Colonic mucosa (tissue), 4 donors: Measurements from ENCODE around the gene GPC4. TPM values are rescaled to one million over a fixed set of nuclear protein-coding genes. Genes with fewer than 3 reads are reported as not detected.

ENCODE experiments used
- DNase-seq: peaks from one replicate; pipeline ENCODE4 v3.0.0-alpha.2; 2020
- H3K27ac ChIP-seq: fragments of 200-600 bp; one replicate; pipeline ENCODE4 v1.8.0; 2021
- H3K27me3 ChIP-seq: fragments of 200-600 bp; one replicate; pipeline ENCODE4 v1.8.0; 2021
- H3K36me3 ChIP-seq: fragments of 200-600 bp; one replicate; pipeline ENCODE4 v1.8.0; 2021
- H3K4me1 ChIP-seq: fragments of 200-600 bp; one replicate; pipeline ENCODE4 v1.8.0; 2021; ENCODE audit warnings: mild to moderate bottlenecking
- H3K4me3 ChIP-seq: fragments of 200-600 bp; one replicate; pipeline ENCODE4 v1.8.0; 2021
- H3K9ac ChIP-seq, 2 donors: one replicate each; pipeline ENCODE4 v1.7.0; 2013; ENCODE audit warnings: control low read depth in 2 of 2, low read depth in 2 of 2, low read length in 2 of 2
- H3K9me3 ChIP-seq: fragments of 200-600 bp; one replicate; pipeline ENCODE4 v1.8.0; 2021
- CTCF ChIP-seq: fragments of 200-600 bp; IDR thresholded peaks from one replicate; pipeline ENCODE4 v1.8.0; 2022; ENCODE audit warnings: antibody characterized with exemption, mild to moderate bottlenecking
- intact Hi-C: fragments of 100-400 bp; cut with DNase I; formaldehyde crosslinking; loops from one replicate; pipeline ENCODE4 v1.14.1; 2022
- total RNA-seq, 2 donors: library from RNA; stranded (reverse); fragmentation: NEBNext Ultra II Directional in 1 of 2; extraction: Animal tissue kit (Norgen Biotek cat#: 25700) in 1 of 2; gene quantifications; one replicate each; pipeline ENCODE4 v1.2.1, GENCODE V29; 2021
- donor health status: healthy.
- donor health status: DM: no; HTN: no; CAD: no.
- donor health status: DM: no; HTN: no; CAD: no.

Gene GPC4
- total RNA-seq, 2 donors from 2014 or later, result 15.4 to 20.9 TPM

- Histone ChIP-seq H3K27ac (no peak overlapping the region), H3K27me3 (no peaks in the 10 kb centered on the region), H3K36me3 (no peaks in the 10 kb centered on the region), H3K9me3 (no peaks in the 10 kb centered on the region), H3K4me3 (no peak overlapping the region), H3K4me1 (no peaks in the 10 kb centered on the region), H3K9ac (no peak overlapping the region)
- no peak for DNase-seq
- intact Hi-C loops, result no loop called here
- TF ChIP-seq CTCF, result no peak
Measured at GRCh38 chrX:133437356-133437755, 22.1 kb upstream of the GPC4 start.

GRCh38 chrX:133435544-133436124 is 20.3 kb upstream of the GPC4 start:
- intact Hi-C loops, result no loop called here
- Histone ChIP-seq H3K9me3 (no peaks in the 10 kb centered on the region), H3K4me1 (no peaks in the 10 kb centered on the region), H3K4me3 (no peak overlapping the region), H3K27ac (no peak overlapping the region), H3K27me3 (no peaks in the 10 kb centered on the region), H3K36me3 (no peaks in the 10 kb centered on the region), H3K9ac (no peak overlapping the region)
- no peak for TF ChIP-seq CTCF
- DNase-seq, result no peak

- no peaks in the 10 kb centered on the region for H3K4me1 ChIP-seq
- H3K27me3 ChIP-seq, result no peaks in the 10 kb centered on the region
- no peak for TF ChIP-seq CTCF
- H3K9ac ChIP-seq, result no peak overlapping the region
- no peak overlapping the region for H3K27ac ChIP-seq
- no peaks in the 10 kb centered on the region for H3K36me3 ChIP-seq
- no peaks in the 10 kb centered on the region for H3K9me3 ChIP-seq
- intact Hi-C loops, result no loop called here
- no peak overlapping the region for H3K4me3 ChIP-seq
- DNase-seq, result no peak
Measured at GRCh38 chrX:133434197-133434820, 19.0 kb upstream of the GPC4 start.

- no peaks in the 10 kb centered on the region for H3K36me3 ChIP-seq
- H3K4me1 ChIP-seq, result no peaks in the 10 kb centered on the region
- intact Hi-C loops, result loop anchor here (10.0 kb wide), 1 partner anchor 245 kb away; no protein-coding TSS in a partner anchor
- no peak for DNase-seq
- H3K4me3 ChIP-seq, result no peak overlapping the region
- H3K9me3 ChIP-seq, result no peaks in the 10 kb centered on the region
- peaks cover 8% of the 10 kb centered on the region for H3K27me3 ChIP-seq
- no peak overlapping the region for H3K27ac ChIP-seq
- no peak for TF ChIP-seq CTCF
- no peak overlapping the region for H3K9ac ChIP-seq
Measured at GRCh38 chrX:133419911-133420310, 4.6 kb upstream of the GPC4 start.

- intact Hi-C loops, result loop anchor here (10.0 kb wide), 1 partner anchor 246 kb away; no protein-coding TSS in a partner anchor
- H3K9ac ChIP-seq, result no peak overlapping the region
Measured at GRCh38 chrX:133418588-133418987, 3.3 kb upstream of the GPC4 start.

More at GRCh38 chrX:133418588-133418987, 3.3 kb upstream of the GPC4 start:
- H3K4me1 ChIP-seq, result no peaks in the 10 kb centered on the region
- no peak for TF ChIP-seq CTCF
- no peak overlapping the region for H3K27ac ChIP-seq
- H3K27me3 ChIP-seq, result peaks cover 8% of the 10 kb centered on the region
- no peak for DNase-seq
- H3K36me3 ChIP-seq, result no peaks in the 10 kb centered on the region
- no peak overlapping the region for H3K4me3 ChIP-seq
- H3K9me3 ChIP-seq, result no peaks in the 10 kb centered on the region
